NCI-H1048 (cell line): ENCODE data around the gene LRRC3.

Source experiments
- DNase-seq: peaks from one replicate; lab custom pipeline; 2025; lab: John Stamatoyannopoulos, UW

Gene LRRC3

GRCh38 chr21:44423941-44424607 is 31.2 kb upstream of the LRRC3 start:
- DNase-seq = no peak

- no peak for DNase-seq
These were observed 30.6 kb upstream of the LRRC3 start for GRCh38 chr21:44424608-44425306.

DNA sequence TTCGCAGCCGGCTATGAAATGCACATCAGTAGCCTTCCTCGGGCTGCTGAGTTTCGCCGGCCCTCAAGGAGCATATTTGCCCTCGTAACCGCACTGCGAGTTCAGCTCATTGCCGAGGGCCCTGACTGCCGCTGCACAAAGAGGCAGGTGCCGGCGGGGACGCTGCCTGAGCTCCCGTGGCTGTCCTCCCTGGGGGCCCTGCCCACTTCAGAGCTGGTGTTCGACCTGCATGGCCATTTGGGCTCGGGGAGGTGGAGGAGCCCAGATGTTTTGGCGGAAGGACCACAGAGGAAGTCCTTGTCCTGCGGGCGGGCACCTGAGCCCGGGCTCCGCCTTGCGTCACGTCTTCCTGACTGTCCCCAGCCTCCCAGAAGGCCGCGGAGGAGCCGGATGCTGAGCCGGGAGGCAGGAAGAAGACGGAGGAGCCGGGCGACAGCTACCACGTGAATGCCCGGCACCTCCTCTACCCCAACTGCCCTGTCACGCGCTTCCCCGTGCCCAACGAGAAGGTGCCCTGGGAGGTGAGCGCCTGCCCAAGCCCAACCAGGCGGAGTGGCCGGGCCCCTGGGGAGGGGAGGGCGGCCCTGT is 29.9 kb upstream of the LRRC3 start:
- no peak for DNase-seq

- no peak for DNase-seq
These were observed 29.2 kb upstream of the LRRC3 start for GRCh38 chr21:44425895-44426662.

DNA sequence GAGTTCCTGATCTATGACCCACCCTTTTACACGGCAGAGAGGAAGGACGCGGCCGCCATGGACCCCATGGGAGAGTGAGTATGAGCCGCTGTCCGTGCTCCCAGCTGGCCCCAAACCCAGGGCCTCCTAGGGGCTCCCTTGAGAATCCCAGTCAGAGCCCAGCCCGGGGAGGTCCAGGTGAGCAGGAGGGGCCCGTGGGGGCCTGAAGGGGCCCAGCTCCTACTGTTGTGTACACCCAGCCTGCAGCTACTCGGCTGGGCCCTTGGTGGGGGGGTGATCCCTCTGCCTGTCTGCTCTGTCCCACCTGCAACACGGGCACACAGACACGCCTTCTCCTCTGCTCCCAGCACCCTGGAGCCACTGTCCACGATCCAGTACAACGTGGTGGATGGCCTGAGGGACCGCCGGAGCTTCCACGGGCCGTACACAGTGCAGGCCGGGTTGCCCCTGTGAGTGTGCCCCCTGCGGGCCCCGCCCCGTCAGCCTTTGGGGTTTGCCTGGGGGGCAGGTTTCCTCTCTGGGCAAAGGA is 28.6 kb upstream of the LRRC3 start:
- DNase-seq = no peak

DNA sequence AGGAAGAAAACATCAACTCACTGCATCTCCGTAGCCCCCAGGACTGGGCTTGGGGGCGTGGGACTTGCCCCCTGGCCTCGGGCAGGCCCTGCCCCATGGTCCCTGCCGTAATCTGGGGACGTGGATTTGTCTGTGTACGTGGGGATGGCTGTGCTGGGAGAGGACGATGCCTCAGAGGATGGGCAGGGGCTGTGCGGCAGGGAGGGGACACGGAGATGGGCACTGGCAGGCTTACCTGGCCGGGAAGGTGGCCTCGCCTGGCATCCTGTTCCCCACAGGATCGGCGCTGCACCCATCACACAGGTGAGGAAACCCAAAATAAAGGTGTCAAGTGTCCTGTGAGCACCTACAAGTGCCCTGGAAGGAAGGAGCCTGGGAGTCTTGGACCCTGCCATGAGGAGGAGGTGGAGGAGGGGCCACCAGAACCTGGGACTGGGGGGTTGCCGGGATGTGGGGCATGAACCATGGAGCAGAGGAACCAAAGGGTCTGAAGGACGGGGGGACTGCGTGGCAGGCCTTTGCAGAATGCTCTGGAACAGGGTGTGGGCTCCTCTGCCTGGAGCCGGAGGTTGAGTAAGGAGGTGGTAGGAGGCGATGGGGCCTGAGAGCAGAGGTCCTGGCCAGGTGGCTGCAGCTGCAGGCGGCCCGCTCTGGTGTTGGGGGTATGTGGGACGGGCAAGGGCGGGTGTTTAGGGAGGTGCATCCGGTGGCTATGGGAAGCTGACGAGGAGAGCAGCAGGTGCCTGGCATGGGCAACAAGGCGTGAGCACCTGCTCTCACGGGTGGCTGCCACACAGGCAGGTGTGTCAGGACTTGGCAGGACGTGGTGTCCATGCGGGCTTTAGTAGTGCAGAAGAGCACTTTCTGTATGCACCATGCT is 27.8 kb upstream of the LRRC3 start:
- no peak for DNase-seq

DNA sequence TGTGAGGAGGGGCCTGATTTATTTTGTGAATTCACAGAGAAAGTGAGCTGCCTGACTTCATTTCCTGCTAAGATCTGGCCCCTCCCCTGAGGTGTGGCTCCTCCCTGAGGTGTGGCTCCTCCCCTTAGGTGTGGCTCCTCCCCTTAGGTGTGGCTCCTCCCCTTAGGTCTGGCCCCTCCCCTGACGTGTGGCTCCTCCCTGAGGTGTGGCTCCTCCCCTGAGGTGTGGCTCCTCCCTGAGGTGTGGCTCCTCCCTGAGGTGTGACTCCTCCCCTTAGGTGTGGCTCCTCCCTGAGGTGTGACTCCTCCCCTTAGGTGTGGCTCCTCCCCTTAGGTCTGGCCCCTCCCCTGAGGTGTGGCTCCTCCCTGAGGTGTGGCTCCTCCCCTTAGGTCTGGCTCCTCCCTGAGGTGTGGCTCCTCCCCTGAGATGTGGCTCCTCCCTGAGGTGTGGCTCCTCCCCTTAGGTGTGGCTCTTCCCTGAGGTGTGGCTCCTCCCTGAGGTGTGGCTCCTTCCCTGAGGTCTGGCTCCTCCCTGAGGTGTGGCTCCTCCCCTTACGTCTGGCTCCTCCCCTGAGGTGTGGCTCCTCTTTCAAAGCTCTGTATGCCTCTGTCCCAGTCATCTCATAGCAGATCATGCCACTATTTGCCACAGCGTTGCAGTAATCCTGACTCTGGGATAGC is 26.9 kb upstream of the LRRC3 start:
- DNase-seq = peak; percentile 13

DNA sequence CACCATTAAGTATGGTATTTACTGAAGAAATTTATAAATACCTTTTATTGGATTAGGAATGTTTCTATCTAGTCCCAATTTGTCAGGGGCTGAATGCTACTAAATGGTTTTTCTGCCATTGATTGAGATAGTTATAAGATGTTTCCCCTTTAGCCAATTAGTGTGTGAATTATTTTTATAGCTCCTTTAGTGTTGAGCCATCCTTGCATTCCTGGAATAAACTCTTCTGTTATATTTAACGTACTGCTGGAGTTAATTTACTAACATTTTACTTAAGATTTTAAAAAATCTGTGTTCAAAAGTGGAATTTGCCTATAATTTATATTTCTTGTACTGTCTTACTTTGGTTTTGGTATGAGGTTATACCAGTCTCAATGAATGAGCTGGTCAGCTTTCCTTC is 25.4 kb upstream of the LRRC3 start:
- DNase-seq = no peak

- DNase-seq = no peak
These were observed 24.0 kb upstream of the LRRC3 start for GRCh38 chr21:44431300-44431699.

DNA sequence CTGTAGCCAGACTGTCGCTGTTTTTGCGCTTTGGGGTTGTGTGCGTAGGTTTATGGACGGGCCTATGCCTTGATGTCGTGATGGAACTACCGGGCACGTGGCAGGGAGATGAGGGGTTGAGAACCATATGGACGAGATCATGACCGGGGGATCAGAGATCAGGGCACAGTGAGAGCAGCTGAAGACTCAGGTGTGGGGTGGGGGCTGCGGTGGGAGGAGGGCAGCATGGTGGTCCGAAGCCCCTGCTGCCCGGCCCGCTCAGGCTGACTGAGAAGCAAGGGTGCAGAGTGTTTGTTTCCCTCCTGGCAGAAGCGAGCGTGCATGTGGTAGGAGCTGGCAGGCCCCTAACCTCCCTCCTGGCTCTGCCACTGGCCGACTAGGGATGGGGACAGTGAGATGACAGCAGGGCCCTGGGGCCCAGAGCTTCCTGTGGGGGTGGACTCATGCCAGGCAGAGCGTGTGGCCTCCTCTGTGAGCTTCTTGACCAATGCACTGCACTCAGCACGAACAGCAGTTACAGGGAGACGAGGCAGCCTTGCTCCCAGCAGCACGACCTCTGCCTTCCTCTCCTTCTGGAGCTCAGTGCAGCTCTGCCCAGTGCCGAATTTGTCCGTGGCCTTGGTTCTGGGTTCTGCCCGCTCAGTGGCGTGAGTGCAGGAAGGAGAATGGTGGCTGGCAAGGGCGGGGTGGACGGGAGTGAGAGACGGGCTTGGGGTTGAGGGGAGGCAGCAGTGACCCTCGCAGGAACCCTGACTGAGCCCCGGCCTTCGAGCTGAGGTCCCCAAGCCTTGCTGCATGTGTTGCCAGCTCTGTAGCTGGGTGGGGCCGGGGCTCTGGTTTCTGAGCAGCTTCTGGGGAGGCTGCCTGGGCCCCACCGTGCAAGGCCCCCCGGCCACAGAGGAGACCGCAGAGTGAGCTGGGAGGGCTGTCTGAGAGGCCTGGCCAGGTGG is 22.2 kb upstream of the LRRC3 start:
- no peak for DNase-seq

GRCh38 chr21:44433791-44434567 is 21.3 kb upstream of the LRRC3 start:
- no peak for DNase-seq

DNA sequence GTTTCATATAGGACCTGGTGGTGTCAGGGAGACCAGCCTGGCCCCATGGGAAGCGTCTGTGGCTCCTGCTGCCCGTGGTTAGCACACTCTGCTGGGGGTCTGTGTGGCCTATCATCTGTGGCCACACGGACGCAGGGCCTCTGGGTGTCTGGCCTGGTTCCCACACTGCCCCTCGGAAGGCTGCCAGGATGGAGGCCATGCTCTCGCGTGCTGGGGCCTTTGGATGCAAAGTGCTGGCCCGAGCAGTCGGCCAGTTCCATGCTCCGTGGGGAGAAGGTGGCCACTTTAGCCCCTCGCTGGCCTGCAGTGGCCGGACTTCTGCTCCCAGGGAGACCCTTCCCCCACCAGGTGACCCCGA is 20.8 kb upstream of the LRRC3 start:
- DNase-seq = no peak

DNA sequence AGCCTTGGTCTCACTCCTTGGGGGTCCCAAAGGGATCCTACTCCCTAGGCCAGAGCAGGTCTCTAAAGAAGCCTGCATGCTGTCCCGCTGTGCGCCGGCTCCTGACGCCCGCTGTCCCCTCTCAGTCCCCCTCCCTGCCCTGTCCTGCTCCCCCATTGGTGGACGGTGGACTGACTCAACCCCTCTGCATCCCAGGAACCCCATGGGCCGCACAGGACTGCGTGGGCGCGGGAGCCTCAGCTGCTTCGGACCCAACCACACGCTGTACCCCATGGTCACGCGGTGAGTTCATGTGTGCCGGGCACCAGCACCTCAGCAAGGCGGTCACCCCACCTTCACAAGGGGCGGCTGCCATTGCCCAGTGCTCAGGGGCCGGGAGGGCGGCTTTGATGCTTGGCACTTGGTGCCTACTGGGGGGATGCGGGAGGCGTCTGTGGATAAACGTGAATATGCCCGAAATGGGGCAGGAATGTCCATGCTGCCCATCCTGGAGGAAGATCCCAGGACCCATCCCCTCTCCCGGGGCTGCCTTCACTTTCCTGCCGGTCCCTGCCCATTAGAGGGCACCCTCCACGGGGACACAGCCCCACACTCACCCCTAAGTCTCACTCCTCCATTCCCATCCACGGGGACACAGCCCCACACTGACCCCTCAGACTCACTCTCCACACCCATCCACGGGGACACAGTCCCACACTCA is 20.2 kb upstream of the LRRC3 start:
- DNase-seq = no peak

GRCh38 chr21:44436111-44436611 is 19.1 kb upstream of the LRRC3 start:
- no peak for DNase-seq

DNA sequence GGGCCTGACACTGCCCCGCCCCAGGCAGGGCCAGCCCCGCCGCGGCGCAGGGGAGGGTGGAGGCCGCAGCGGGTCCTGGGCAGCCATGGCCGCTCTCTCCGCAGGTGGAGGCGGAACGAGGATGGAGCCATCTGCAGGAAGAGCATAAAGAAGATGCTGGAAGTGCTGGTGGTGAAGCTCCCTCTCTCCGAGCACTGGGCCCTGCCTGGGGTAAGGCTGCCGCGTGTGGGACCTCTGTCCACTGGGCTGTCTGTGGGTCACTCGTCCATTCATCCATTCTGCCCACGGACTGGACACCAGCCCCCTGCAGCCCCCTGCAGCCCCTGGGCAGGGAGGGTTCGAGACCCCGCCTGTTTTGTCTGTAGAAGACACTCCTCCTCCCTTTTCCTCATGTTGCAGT is 18.4 kb upstream of the LRRC3 start:
- no peak for DNase-seq

GRCh38 chr21:44437371-44437695 is 18.0 kb upstream of the LRRC3 start:
- DNase-seq = no peak

DNA sequence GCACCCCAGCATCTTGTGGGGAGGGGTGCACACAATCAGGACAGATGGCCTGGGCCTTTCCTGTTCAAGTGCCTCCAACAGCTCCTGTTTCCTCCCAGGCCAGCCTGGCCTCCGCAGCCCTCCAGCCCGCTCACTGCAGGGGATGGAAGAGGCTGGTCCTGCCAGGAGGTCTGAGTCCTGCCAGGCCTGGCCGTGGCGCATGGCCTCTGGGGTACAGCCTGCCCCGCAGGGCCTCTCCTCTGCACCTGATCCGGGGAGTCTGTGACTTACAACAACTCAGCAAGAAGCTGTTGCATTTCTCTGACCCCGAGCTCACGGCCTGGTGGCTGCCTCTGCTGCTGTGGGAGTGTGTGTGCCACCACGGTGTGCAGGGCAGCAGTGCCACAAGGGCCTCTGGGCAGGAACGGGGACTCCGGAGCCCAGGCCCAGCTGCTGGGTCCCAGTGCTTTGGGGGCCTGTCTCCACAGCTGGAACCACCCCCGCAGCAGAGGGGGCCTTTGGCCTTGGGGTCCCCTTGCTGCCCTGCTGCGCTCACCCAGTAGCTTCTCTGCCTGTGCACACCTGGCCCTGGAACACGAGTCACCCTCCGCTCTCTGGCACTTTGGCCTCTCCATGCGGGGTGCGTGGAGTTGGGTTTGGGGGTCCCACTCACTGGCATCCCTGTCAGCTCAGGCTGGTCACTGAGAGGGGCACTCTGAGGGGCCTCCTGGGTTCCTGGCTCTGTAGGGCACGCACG is 17.4 kb upstream of the LRRC3 start:
- no peak for DNase-seq
